GM19099 (cell line): ENCODE results near the gene TAF1C.

Experiments
- POLR2A ChIP-seq: IDR thresholded peaks from 3 replicates; pipeline ENCODE4 v1.6.1; 2011; ENCODE audit warnings: low read depth; ENCODE audit not compliant: insufficient read length; ENCODE audit errors: extremely low read depth

TAF1C gene

DNA sequence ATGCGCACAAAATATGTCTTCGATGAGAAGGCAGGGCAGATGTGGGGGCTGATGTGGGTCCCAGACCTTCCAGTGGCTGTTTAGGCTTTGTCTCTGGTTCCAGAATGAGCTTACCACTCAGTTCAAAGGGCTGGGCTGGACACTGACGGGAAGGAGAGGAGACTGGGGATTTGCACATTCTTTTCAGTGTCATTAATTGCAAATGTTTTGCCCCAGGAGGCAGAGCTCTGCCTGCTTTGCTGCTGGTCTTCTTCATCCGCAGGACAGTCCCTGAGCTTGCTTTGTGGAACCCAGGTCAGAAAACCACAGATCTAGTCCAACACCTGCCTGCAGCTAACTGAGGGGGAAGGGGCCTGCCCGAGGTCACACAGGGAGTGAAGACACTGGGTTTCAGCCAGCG, 32.1 kb upstream of the TAF1C start:
- TF ChIP-seq POLR2A: no peak

DNA sequence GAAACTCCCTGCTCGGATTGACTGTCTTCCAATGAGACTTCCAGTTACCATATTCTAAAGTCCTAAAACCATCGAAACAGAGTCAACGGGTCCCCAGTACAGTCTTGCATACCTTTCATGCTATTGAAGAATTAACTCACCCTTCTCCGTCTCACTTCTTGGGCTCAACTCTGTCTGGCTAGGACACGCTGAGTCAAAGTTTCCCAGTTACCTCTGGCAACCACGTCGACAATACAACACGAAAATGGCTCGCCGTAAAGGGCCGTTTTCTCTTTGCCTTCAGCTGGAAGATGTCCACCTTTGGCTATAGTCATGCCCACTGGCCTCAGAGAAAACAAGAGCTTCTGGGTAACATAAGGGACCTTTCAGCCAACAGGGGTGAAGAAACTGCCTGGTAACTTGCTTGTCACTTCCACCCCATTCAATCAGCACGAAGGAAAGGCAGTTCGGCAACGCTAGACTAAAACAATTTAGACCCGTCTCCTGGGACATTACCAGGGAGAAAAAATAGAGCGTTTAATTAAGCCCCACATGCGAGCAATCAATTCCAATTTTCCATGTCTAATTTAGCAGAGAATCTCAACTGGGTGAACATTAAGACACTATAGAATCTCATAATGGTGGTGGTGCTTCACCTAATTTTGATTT, 31.4 kb upstream of the TAF1C start:
- no peak for TF ChIP-seq POLR2A

DNA sequence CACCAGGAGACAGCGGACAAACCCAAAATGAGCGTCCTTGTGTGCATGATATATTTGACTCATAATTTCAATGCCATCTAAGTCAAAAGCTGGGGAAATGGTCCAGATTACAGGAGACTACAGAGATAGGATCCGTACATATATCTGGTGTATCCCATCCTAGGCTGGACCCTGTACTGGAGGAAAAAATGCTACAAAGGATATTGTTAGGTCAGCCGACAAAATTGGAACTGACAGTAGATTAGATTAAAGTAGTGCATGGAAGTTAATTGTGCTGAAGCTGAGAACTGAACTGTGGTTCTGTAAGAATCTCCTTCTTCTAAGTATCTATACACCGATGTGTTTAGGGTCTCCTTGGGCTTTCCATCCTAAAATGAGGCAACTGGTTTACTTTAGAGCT, 28.7 kb upstream of the TAF1C start:
- no peak for TF ChIP-seq POLR2A

DNA sequence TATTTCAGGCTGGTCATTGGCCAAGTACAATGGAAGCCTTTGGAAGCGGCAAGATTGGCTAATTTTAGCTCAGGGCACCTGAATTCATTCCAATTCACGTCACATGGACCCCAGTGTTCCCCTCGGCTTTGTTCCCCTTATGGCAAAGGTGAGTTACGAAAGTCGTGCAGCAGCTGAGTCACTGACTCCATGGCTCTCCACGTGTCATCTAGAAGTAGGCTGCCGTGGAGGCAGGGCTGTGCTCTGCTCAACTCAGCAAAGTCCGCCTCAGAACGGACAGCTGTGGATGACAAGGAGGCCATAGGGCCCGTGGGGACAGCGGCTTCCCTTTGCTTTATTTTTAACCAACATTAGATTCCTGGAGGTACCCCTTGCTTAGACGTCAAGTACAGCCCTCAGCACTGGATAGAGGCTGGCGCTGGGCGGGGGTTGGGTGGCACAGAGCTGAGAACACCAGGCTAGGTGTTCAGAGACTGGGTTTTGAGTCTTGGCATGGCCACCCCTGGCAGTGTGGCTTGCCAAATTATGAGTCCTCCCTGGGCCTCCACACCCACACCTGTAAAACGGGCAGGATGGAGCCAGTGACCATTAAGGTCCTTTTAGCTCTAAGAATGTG, 27.7 kb upstream of the TAF1C start:
- TF ChIP-seq POLR2A: no peak

DNA sequence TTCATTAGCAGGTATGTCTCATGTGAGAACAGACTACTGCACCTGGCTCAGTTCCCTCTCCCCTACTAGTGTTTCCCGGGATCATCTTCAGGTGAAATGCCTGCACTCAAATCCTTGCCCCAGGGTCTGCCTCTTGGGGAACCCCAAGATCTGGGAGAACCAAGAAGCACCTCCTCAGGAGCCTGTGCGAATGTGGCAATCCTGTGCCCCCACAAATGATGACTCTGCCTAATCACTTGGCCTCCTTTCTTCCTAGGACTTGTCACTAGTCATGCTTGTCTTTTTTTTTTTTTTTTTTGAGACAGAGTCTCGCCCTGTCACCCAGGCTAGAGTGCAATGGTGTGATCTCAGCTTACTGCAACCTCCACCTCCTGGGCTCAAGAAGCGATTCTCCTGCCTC, 25.8 kb upstream of the TAF1C start:
- no peak for TF ChIP-seq POLR2A

DNA sequence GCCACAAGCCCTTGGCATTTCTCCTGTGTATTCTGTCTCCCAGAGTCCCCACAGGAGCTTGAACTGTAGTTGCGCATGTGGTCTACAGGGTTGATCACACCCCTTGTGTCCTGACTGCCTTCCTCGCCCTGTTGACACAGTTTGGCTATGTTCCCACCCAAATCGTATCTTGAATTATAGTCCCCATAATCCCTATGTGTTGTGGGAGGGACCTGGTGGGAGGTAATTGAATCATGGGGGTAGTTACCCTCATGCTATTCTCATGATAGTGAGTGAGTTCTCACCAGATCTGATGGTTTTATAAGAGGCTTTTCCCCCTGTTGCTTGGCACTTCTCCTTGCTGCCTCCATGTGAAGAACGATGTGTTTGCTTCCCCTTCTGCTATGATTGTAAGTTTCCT, 25.3 kb upstream of the TAF1C start:
- TF ChIP-seq POLR2A: no peak

DNA sequence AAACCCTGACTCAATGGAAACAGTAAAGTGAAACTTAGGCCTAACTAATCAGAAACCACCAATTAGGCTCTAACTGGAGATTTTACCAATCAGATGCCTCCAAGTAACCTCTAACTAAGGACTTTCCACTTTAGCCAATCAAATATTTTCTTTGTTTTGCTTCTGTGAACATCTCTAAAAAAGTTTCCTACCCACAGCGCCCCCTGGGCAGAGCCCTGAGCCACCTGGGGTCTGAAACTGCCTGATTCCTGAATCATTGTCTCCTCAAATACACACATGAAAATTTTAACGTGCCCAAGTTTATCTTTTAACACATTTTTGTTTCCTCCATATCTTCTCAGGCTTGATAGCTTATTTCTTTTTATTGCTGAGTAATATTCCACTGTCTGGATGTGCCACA, 23.1 kb upstream of the TAF1C start:
- no peak for TF ChIP-seq POLR2A

DNA sequence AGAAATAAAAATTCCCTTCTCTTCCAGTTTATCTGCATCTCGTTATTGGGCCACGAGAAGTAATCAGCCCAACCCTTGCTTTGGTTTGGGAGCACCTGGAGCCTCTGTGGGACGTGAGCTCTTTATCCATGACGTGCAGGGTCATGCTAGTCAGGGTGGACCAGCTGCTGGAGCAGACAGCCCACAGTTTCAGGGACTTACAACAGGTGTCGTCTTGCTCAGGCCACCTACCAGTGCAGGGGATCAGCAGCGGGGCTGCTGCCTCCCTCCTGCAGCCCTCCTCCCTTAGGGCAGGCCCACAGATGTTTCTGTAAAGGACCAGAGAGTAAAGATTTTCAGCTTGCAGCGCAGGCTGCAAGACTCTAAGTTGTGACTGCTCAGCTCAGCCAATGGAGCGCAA, 21.0 kb upstream of the TAF1C start:
- TF ChIP-seq POLR2A: no peak

DNA sequence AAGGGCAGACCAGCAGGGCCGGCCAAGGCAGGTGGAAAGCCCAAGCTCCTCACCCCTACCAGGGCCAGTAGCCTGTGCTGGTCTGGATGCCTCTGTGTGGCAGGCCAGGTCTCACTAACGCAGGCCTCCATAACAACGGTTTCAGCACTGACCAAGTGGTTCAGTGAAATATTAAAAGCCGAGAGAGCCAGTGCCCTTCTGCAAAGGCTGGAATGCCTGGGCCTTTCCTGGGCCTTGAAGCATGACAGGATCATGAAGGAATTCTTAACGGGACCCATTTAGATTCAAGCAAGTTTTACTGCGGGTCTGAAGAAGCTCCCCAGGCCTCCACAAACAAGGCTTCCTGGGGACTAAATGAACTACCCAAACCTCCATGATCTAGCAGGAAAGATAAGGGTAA, 20.4 kb upstream of the TAF1C start:
- TF ChIP-seq POLR2A: no peak

DNA sequence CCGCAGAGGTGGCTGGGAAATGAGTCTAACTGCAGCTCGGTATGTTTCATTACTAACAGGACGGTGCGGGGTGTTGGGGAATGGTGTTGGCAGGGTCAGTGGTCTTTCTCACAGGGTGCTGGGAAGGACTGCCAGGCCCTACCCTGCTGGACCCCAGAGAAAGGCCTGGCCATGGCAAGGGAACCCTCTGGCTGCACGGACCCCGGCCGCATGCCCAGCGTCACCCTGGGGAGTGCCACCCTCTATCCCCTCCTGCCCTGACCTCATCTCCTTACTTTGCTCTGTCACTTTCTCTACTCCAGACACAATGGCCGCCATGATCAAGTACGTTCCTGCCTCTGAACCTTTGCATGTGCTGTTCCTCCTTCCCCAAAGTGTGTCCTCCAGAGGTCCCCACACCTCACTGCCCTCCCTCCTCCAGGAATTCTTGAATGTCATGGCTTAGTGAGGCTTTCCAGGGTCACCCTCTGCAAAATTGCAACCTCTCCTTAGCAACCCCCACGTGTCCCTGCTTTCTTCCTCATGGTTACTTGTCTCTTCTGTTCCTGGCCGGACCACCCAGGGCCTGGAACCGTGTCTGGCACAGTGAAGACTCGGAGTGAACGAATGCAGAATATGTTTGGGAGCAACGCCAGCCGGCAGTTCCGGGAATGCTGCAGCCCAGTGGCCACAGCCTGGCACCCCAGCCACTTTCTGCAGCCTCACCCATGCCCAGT, 19.3 kb upstream of the TAF1C start:
- no peak for TF ChIP-seq POLR2A

DNA sequence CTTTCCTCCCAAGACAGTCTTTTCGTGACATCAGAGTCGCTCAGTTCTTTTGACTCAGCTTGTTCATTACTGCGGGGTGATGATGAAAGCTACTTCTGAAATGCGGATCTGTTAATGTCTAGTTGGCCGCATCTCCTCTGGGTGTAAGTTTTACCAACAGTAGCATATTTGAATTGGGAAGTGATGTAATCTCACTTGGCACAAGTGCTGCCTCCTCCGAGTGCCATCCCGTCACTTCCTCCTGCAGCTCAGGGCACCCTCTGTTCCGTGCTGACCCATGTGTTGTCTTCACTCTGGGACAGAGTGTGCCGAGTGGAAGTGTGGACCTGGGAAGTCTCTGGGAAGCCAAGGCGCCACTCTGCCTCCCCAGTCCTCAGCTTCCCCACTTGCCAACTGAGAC, 13.0 kb upstream of the TAF1C start:
- no peak for TF ChIP-seq POLR2A

DNA sequence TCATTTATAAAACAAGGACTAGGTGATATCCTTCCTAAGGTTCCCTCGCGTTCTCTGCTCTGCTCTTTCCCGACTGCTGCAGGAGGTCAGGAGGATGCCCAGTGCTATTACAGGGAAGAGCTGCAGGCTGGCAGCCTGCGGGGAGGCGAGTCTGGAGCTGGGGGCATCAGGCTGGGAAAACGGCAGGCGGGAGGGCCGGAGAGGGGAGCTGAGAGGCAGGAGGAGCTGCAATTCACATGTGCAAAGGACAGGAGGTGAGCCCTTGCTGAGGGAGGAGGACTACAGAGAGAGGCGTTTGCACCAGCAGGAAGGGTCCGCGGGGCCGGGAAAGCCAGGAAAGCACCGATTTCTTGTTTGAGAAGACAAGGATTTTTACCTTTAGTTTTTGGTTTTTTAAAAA, 12.2 kb upstream of the TAF1C start:
- no peak for TF ChIP-seq POLR2A

DNA sequence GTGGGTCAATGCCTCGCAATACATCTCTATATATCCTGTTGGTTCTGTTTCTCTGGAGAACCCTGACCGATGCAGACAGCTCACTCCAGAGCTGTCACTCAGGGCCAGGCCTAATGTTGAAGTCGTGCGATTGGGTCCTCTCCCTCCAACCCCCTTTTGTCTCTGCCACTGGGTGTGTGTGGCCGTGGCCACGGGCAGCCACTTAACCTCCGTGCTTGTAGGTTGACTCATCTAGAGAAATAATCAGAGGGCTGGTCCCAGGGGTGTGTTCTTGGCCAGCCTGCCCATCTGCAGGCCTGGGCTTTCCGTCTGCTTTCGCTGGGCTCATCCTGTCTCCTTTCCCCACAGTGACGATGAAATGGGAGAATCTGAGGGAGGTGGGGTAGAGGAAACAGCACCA, 11.5 kb upstream of the TAF1C start:
- TF ChIP-seq POLR2A: no peak

DNA sequence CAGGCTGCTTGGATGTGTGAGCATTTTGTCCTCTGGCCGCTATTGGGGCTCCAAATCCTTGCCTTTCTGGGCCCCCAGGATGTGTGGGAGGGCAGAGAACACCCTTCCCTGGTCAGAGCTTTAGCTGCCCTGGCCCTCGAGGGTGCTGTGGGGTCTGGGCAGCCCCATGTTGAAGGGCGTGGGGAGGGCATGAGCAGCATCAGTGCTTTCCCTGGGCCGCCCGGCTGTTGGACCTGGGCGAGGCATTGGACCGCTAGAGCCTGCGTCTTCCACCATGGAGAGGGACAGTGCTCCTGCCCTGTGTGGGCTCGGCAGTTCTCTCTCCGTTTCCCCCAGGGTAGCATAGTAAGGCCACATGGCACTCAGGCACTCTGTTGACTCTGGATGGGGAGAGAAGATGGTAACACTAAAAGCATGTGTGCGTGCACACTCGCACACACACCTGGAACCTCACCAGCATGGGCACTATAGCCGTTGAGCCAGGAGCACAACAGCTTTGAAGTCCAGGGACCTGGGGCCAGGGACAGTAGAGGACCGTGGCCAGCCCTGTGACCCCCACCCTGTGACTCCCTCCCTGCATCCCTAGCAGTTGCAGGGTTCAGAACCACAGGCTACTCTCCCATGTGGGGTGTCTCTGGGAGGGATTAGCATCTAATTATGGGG, 10.7 kb upstream of the TAF1C start:
- no peak for TF ChIP-seq POLR2A

DNA sequence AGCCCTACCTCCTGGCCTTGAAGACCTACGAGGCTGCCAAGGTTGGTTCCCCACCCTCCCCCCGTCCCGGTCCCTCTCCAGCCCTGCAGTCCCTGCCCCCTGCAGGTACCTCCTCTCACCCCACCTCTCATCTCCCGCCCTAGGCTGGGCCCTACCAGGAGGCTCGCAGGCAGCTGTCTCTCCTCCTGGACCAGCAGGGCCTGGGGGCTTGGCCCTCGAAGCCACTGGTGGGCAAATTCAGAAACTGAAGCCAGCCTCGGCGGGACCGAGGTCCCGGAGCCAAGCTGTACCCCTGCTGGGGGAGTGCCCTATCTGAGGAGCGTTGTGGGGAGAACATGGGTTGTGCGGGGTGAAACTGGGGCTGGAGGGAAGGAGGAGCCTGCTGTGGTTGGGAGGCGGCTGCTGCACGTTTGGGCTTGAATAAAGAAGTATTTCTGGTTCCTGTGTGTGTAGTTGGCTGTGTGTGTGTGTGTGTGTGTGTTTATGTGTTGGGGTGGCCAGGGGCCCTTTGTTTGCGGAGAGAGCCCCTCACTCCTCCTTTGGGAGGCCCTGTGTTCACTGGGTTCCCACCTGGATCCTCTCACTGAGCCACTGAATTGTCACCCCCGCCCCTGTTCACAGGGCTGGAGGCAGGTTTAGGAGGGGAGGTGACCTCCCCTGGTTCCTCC, 10.0 kb upstream of the TAF1C start:
- TF ChIP-seq POLR2A: no peak
